ENCODE data around the gene SERINC5.

The SERINC5 gene

DNA sequence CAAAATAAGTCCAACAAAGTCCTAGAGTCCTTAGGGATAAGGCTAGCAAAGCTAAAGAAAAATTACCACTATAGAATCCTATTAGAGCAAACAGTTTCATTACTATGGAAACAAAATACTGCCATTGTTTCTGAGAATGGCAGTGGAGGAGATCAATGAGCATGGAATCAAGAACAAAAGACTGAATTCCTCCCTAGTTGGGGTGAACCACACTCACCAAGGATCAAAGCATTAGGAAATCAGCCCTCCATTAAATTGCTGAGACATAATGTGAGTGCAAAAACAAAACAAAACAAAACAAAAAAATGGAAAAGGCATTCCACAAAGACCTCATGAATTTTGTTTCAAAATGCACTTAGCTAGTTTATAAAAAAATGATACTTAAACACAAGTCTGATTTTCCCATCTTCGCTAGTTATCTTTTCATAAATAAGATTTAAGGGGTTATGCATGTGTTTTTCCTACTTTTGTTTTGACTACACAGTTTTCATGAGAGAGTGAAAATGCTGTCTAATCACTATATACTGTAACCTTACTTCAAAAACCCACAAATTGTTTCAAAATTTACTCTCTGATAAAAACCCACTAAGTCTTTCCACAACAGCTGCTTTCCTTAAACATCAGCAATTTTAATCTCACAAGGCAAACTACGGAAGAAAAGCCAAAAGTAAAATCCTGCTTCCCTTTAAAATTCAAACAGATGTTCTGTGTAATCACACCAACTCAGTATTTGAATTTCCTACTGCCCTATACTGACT lies 9.7 kb downstream of the SERINC5 start:
- no peaks in the 10 kb centered on the region for H4K20me1 ChIP-seq (ENCODE audit: insufficient read depth, low read length)
- peak overlapping the region; percentile 87 for H3K4me2 ChIP-seq (ENCODE audit: low read depth, low read length)
- H3K36me3 ChIP-seq (replicated peaks; ENCODE audit: insufficient read depth, low read length) = peaks cover 5% of the 10 kb centered on the region

DNA sequence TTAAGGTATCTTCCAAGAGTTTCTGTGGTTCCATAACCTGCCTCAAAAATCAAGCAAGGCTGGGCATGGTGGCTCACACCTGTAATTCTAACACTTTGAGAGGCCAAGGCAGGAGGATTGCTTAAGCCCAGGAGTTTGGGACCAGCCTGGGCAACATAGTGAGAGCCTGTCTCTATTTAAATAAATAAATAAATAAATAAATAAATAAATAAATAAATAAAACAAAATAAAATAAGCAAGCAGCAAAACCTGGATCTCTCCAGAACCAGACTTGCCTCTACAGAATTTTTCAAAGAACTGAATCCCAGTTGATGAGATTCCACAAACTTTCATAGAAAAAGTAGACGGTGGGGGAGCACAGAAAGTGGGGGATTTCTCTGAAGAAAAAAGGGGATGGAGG lies 12.3 kb downstream of the SERINC5 start:
- Histone ChIP-seq H3K79me2 (ENCODE audit: low read length) (peaks cover 25% of the 10 kb centered on the region), H3K27ac (ENCODE audit: low read length) (no peak overlapping the region)

More for the DNA sequence above, 9.7 kb downstream of the SERINC5 start:
- TF ChIP-seq EZH2phosphoT487 (IDR thresholded peaks at IDR 0.05; ENCODE audit: low read length) (no peak), EZH2 (optimal IDR thresholded peaks at IDR 0.05; ENCODE audit: low read depth, low read length) (no peak)
- TF ChIP-seq, protein P1, sequence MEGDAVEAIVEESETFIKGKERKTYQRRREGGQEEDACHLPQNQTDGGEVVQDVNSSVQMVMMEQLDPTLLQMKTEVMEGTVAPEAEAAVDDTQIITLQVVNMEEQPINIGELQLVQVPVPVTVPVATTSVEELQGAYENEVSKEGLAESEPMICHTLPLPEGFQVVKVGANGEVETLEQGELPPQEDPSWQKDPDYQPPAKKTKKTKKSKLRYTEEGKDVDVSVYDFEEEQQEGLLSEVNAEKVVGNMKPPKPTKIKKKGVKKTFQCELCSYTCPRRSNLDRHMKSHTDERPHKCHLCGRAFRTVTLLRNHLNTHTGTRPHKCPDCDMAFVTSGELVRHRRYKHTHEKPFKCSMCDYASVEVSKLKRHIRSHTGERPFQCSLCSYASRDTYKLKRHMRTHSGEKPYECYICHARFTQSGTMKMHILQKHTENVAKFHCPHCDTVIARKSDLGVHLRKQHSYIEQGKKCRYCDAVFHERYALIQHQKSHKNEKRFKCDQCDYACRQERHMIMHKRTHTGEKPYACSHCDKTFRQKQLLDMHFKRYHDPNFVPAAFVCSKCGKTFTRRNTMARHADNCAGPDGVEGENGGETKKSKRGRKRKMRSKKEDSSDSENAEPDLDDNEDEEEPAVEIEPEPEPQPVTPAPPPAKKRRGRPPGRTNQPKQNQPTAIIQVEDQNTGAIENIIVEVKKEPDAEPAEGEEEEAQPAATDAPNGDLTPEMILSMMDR (IDR thresholded peaks at IDR 0.05; ENCODE audit: low read length) = no peak
- H3K27ac ChIP-seq (ENCODE audit: low read length) = peak overlapping the region; percentile 80
- H3K9me2 ChIP-seq (replicated peaks; ENCODE audit: insufficient read depth, low read length) = no peaks in the 10 kb centered on the region
- peak overlapping the region; percentile 9; the same call in 1 of the 2 replicates for H2AFZ ChIP-seq (ENCODE audit: low read length)
- H3K27me3 ChIP-seq (replicated peaks; ENCODE audit: insufficient read depth, low read length) = no peaks in the 10 kb centered on the region
- peak overlapping the region; percentile 54 for H3K9ac ChIP-seq (ENCODE audit: low read length)
- peak overlapping the region; percentile 44 for H3K4me3 ChIP-seq (ENCODE audit: low read length)
- peaks cover 23% of the 10 kb centered on the region for H3K4me1 ChIP-seq (ENCODE audit: low read length)
- peaks cover 37% of the 10 kb centered on the region for H3K79me2 ChIP-seq (ENCODE audit: low read length)
- DNase-seq = peak; percentile 65
- no peaks in the 10 kb centered on the region; the same call in 1 of the 2 replicates for H3K9me3 ChIP-seq (replicated peaks; ENCODE audit: insufficient read depth, low read length)
- peaks cover 29% of the 10 kb centered on the region for H3F3A ChIP-seq (ENCODE audit: insufficient read depth, low read length)

GRCh38 chr5:80242849-80243248 lies 13.0 kb downstream of the SERINC5 start:
- DNase-seq = no peak
- Histone ChIP-seq H3K4me3 (ENCODE audit: low read length) (no peak overlapping the region), H3K9me3 (replicated peaks; ENCODE audit: insufficient read depth, low read length) (no peaks in the 10 kb centered on the region; the same call in 1 of the 2 replicates), H4K20me1 (ENCODE audit: insufficient read depth, low read length) (no peaks in the 10 kb centered on the region), H3K79me2 (ENCODE audit: low read length) (peaks cover 22% of the 10 kb centered on the region), H2AFZ (ENCODE audit: low read length) (no peak overlapping the region), H3K9ac (ENCODE audit: low read length) (no peak overlapping the region), H3K4me2 (ENCODE audit: low read depth, low read length) (no peak overlapping the region), H3K9me2 (replicated peaks; ENCODE audit: insufficient read depth, low read length) (no peaks in the 10 kb centered on the region), H3K36me3 (replicated peaks; ENCODE audit: insufficient read depth, low read length) (peaks cover 5% of the 10 kb centered on the region), H3K27me3 (replicated peaks; ENCODE audit: insufficient read depth, low read length) (no peaks in the 10 kb centered on the region), H3F3A (ENCODE audit: insufficient read depth, low read length) (peaks cover 21% of the 10 kb centered on the region), H3K27ac (ENCODE audit: low read length) (no peak overlapping the region), H3K4me1 (ENCODE audit: low read length) (peaks cover 18% of the 10 kb centered on the region)
- TF ChIP-seq EZH2 (optimal IDR thresholded peaks at IDR 0.05; ENCODE audit: low read depth, low read length) (no peak), EZH2phosphoT487 (IDR thresholded peaks at IDR 0.05; ENCODE audit: low read length) (no peak)
- TF ChIP-seq, protein P1 (IDR thresholded peaks at IDR 0.05; ENCODE audit: low read length) = no peak

More for the DNA sequence above, 12.3 kb downstream of the SERINC5 start:
- Histone ChIP-seq H2AFZ (ENCODE audit: low read length) (no peak overlapping the region), H3K4me2 (ENCODE audit: low read depth, low read length) (no peak overlapping the region), H3F3A (ENCODE audit: insufficient read depth, low read length) (peaks cover 28% of the 10 kb centered on the region), H3K27me3 (replicated peaks; ENCODE audit: insufficient read depth, low read length) (no peaks in the 10 kb centered on the region), H3K4me3 (ENCODE audit: low read length) (no peak overlapping the region), H3K36me3 (replicated peaks; ENCODE audit: insufficient read depth, low read length) (peaks cover 5% of the 10 kb centered on the region), H3K4me1 (ENCODE audit: low read length) (peaks cover 23% of the 10 kb centered on the region), H3K9me2 (replicated peaks; ENCODE audit: insufficient read depth, low read length) (no peaks in the 10 kb centered on the region), H3K9me3 (replicated peaks; ENCODE audit: insufficient read depth, low read length) (no peaks in the 10 kb centered on the region; the same call in 1 of the 2 replicates), H4K20me1 (ENCODE audit: insufficient read depth, low read length) (no peaks in the 10 kb centered on the region), H3K9ac (ENCODE audit: low read length) (no peak overlapping the region)
- DNase-seq = no peak
- TF ChIP-seq EZH2phosphoT487 (IDR thresholded peaks at IDR 0.05; ENCODE audit: low read length) (no peak), EZH2 (optimal IDR thresholded peaks at IDR 0.05; ENCODE audit: low read depth, low read length) (no peak)
- TF ChIP-seq, protein P1 (IDR thresholded peaks at IDR 0.05; ENCODE audit: low read length) = no peak

Measured in MM.1S (cell line).